GM19438 (cell line): ENCODE results near the gene OR8B4.
"Not testable (repeated sequence)": the region's sequence is repeated elsewhere in the genome, so short reads cannot be mapped to it uniquely, and the experiment has no call there.

ENCODE experiments used
- ATAC-seq: cut with Tn5 transposase; IDR thresholded peaks from one replicate; pipeline ENCODE4 v1.9.1; 2021; ENCODE audit warnings: low read depth; ENCODE audit not compliant: unreplicated experiment

Gene OR8B4

GRCh38 chr11:124415356-124415923 lies 9.2 kb downstream of the OR8B4 start:
- ATAC-seq, result no peak

GRCh38 chr11:124409906-124410305 lies 14.8 kb downstream of the OR8B4 start:
- ATAC-seq, result no peak

GRCh38 chr11:124405581-124405980 lies 19.1 kb downstream of the OR8B4 start:
- ATAC-seq, result no peak

- not testable (repeated sequence) for ATAC-seq
These were observed 21.5 kb downstream of the OR8B4 start for GRCh38 chr11:124403186-124403585.

DNA sequence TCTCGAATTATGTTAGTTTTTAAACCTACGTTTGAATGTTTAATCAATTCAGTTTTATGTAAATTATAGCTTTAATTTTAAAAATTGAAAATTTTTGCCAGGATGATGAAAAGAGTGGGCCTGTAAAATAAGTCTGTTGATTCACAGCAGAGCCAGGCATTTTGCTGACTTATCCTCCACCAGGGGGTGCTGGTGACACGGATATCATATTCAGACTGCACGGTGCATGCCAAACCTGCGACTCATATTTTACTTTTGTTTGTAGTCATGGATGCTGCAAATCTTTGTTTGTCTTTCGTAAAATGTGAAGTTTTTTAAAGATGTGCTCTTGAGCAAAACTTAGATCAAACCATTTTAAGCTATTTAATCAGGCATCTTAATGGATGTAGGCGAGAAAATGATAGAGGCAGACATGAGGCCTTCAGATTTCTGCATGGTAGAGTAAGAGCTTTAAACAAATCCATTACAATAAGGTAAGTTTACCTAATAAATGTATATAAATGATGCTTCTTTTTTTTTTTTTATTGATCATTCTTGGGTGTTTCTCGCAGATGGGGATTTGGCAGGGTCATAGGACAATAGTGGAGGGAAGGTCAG lies 22.2 kb downstream of the OR8B4 start:
- peak; percentile 90 for ATAC-seq

DNA sequence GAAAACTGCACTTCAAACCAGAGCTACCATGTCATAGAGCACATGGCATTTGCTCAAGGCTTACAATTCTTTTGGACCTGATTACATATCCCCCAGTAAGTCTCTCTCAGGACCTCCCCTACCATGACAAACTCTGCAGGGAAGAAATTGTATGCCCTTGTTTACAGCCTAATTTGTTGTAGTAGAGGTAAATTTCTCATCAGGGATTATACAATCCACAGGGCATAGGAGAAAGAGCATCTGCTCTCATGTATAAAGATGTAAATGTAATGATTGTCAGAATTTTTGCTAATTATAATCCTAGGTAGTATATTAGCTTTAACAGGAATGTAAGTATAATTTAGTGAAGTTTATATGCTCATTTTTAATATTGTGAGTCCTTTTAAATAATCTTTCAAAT lies 25.7 kb downstream of the OR8B4 start, which contains the start of gene OR8B3:
OR8B3 (minus strand) TSS at position 101 of the 400 bp plus-strand sequence. CDS start 1,673 bp downstream, outside the sequence.
- ATAC-seq, result no peak

- not testable (repeated sequence) for ATAC-seq
These were observed 27.8 kb downstream of the OR8B4 start for GRCh38 chr11:124396847-124397246.

- no peak for ATAC-seq
These were observed 30.3 kb downstream of the OR8B4 start for GRCh38 chr11:124394408-124394807.

- ATAC-seq, result no peak
These were observed 40.3 kb downstream of the OR8B4 start, which contains the start of gene OR8B2 for GRCh38 chr11:124384399-124384798. Gene OR8B2, minus strand, starts transcription at chr11:124384499. Its CDS starts 1,156 bp downstream, at chr11:124383343.

GRCh38 chr11:124382857-124383256 lies 41.8 kb downstream of the OR8B4 start:
- not testable (repeated sequence) for ATAC-seq

- ATAC-seq, result no peak
These were observed 44.1 kb downstream of the OR8B4 start for GRCh38 chr11:124380585-124380984.

- no peak for ATAC-seq
These were observed 48.4 kb downstream of the OR8B4 start for GRCh38 chr11:124376280-124376679.
